GM12878 (cell line): ENCODE results near the gene RBBP5. TPM values are rescaled to one million over a fixed set of nuclear protein-coding genes. Genes with fewer than 3 reads are reported as not detected.

Source experiments
- ATAC-seq: fragments of 200-7000 bp; cut with Tn5 transposase; 3 replicates; pipeline ENCODE4 v1.9.1; 2020; ENCODE audit warnings: mild to moderate bottlenecking, moderate library complexity
- BruUV-seq: library from RNA; stranded (reverse); fragments of 400-500 nt; replicated peaks from 2 replicates; lab custom pipeline; 2021; lab: Mats Ljungman, UMichigan
- CTCF ChIA-PET: fragments of 300-600 bp; sonication (Branson Sonifier 250); formaldehyde crosslinking; extraction: SDS; loops from one replicate; lab custom pipeline; 2021; ENCODE audit warnings: inconsistent platforms; lab: Yijun Ruan, JAX
- POLR2A ChIA-PET: fragments of 350-600 bp; formaldehyde crosslinking; extraction: SDS; loops from one replicate; lab custom pipeline; 2021; ENCODE audit warnings: inconsistent platforms; lab: Charles Lee
- RAD21 ChIA-PET: fragments of 300-600 bp; sonication (Branson Sonifier 250); formaldehyde crosslinking; loops from one replicate; lab custom pipeline; 2023; ENCODE audit warnings: antibody characterized with exemption; ENCODE audit not compliant: unreplicated experiment; lab: Charles Lee
- SMC1A ChIA-PET: fragments of 300-600 bp; sonication (Branson Sonifier 250); formaldehyde crosslinking; loops from one replicate; lab custom pipeline; 2023; ENCODE audit not compliant: unreplicated experiment, uncharacterized antibody; lab: Charles Lee
- DNase-seq: peaks from one replicate; pipeline ENCODE4 v3.0.0-alpha.2; 2011; ENCODE audit warnings: low read depth, low spot score
- FAIRE-seq: peaks from 3 replicates; lab custom pipeline; 2011; peaks lifted over from hg19 to GRCh38; lab: Jason Lieb, UNC
- H2AFZ ChIP-seq: 2 replicates; pipeline ENCODE4 v1.6.0; 2011; ENCODE audit warnings: low read depth, low read length, control low read depth; ENCODE audit not compliant: control insufficient read depth
- H3K27ac ChIP-seq: 2 replicates; pipeline ENCODE4 v1.5.1; 2011; ENCODE audit warnings: control low read depth; ENCODE audit not compliant: control insufficient read depth, insufficient read depth
- H3K27me3 ChIP-seq, 2 experiments: replicated peaks in 1 of 2; 2 replicates each; pipeline versions ENCODE4 v1.6.0 to v1.6.1; 2011; ENCODE audit warnings: low read length in 1 of 2; ENCODE audit not compliant: control insufficient read depth in 2 of 2, insufficient read depth in 2 of 2
- H3K36me3 ChIP-seq, 2 experiments: 2 replicates each; pipeline ENCODE4 v1.5.1; 2011; ENCODE audit warnings: low read length in 1 of 2; ENCODE audit not compliant: control insufficient read depth in 2 of 2, insufficient read depth in 2 of 2
- H3K4me1 ChIP-seq: 2 replicates; pipeline ENCODE4 v1.6.1; 2011; ENCODE audit warnings: mild to moderate bottlenecking, low read length, moderate library complexity, mixed read lengths; ENCODE audit not compliant: control insufficient read depth, insufficient read depth
- H3K4me2 ChIP-seq: 2 replicates; pipeline ENCODE4 v1.6.0; 2011; ENCODE audit warnings: control low read depth; ENCODE audit not compliant: control insufficient read depth, insufficient read depth
- H3K4me3 ChIP-seq: fragments of 200-600 bp; sonication (generic); 2 replicates; pipeline ENCODE4 v1.5.1; 2016
- H3K79me2 ChIP-seq: 2 replicates; pipeline ENCODE4 v1.6.0; 2011; ENCODE audit warnings: low read length; ENCODE audit not compliant: control insufficient read depth, insufficient read depth
- H3K9ac ChIP-seq: 2 replicates; pipeline ENCODE4 v1.8.0; 2011; ENCODE audit warnings: low read length, control low read depth, mixed read lengths; ENCODE audit not compliant: control insufficient read depth, insufficient read depth
- H3K9me3 ChIP-seq: replicated peaks from 3 replicates; pipeline ENCODE4 v1.5.1; 2011; ENCODE audit warnings: mild to moderate bottlenecking, low read length; ENCODE audit not compliant: control insufficient read depth, insufficient read depth
- H4K20me1 ChIP-seq: 2 replicates; pipeline ENCODE4 v1.6.0; 2011; ENCODE audit not compliant: control insufficient read depth, insufficient read depth
- CBFB ChIP-seq: IDR thresholded peaks from 2 replicates; pipeline ENCODE4 v1.6.1; 2016; ENCODE audit warnings: antibody characterized with exemption, low read depth
- CBX3 ChIP-seq: fragments of 200-600 bp; sonication (generic); IDR thresholded peaks from 2 replicates; pipeline ENCODE4 v1.6.1; 2016; ENCODE audit warnings: low read depth, borderline replicate concordance
- CREM ChIP-seq: IDR thresholded peaks from 2 replicates; pipeline ENCODE4 v1.6.1; 2014; ENCODE audit warnings: antibody characterized with exemption, low read depth
- E4F1 ChIP-seq: fragments of 450-650 bp; IDR thresholded peaks from 2 replicates; pipeline ENCODE4 v1.6.1; 2018; ENCODE audit warnings: borderline replicate concordance, mild to moderate bottlenecking; ENCODE audit not compliant: partially characterized antibody
- GABPA ChIP-seq: IDR thresholded peaks from 2 replicates; pipeline ENCODE4 v1.6.1; 2014; ENCODE audit warnings: antibody characterized with exemption, low read depth, mild to moderate bottlenecking, inconsistent platforms
- KDM1A ChIP-seq: fragments of 200-600 bp; sonication (generic); IDR thresholded peaks from 2 replicates; pipeline ENCODE4 v1.6.1; 2016; ENCODE audit warnings: borderline replicate concordance
- STAT1 ChIP-seq: fragments of 450-650 bp; conservative IDR thresholded peaks from 2 replicates; pipeline ENCODE4 v1.6.1; 2014; ENCODE audit warnings: antibody characterized with exemption, mild to moderate bottlenecking
- ZNF24 ChIP-seq: fragments of 450-650 bp; IDR thresholded peaks from 2 replicates; pipeline ENCODE4 v1.6.1; 2017; ENCODE audit warnings: antibody characterized with exemption, mild to moderate bottlenecking
- ZNF274 ChIP-seq: IDR thresholded peaks from one replicate; pipeline ENCODE4 v1.8.0; 2011; ENCODE audit not compliant: insufficient read length, insufficient read depth
- ZNF687 ChIP-seq: fragments of 450-650 bp; IDR thresholded peaks from 2 replicates; pipeline ENCODE4 v1.6.1; 2017; ENCODE audit warnings: mild to moderate bottlenecking, moderate library complexity
- WGBS: methylation state at CpG from one replicate; pipeline ENCODE4 v1.1.6; 2016; ENCODE audit warnings: low lambda C conversion rate; ENCODE audit not compliant: insufficient replicate concordance, insufficient coverage; ENCODE audit errors: missing lambda C conversion rate; 5-methylcytosine and 5-hydroxymethylcytosine counted together
- in situ Hi-C: fragments of 300-500 bp; cut with MboI; formaldehyde crosslinking; loops from 9 replicates; pipeline ENCODE4 v1.14.3; 2018; ENCODE audit warnings: mixed read lengths
- intact Hi-C: fragments of 100-400 bp; cut with micrococcal nuclease; formaldehyde crosslinking; loops from one replicate; pipeline ENCODE4 v1.14.2; 2022; ENCODE audit not compliant: unreplicated experiment
- polyA plus RNA-seq, 11 experiments: library from polyadenylated mRNA; depleted of rRNA in 4 of 11; unstranded in 6 of 11; stranded (reverse) in 5 of 11; fragments of >200 nt; fragmentation: Nextera tagmentation in 4 of 11; fragmentation: Illumina TruSeq in 1 of 11; extraction: Ambion mirVana in 4 of 11; extraction: Trizol in 1 of 11; gene quantifications; 1 replicate in 1 of 11; 2 replicates in 10 of 11; pipeline versions ENCODE4 v1.2.1 to v1.2.3, GENCODE V29; 2011 to 2016; ENCODE audit warnings: inconsistent platforms in 2 of 11, missing spikeins in 2 of 11, low read depth in 1 of 11
- total RNA-seq, 4 experiments: library from RNA; depleted of rRNA in 3 of 4; stranded (reverse); fragments of >200 nt in 3 of 4; fragmentation: Illumina TruSeq in 1 of 4; extraction: Trizol in 1 of 4; gene quantifications; 2 replicates each; pipeline versions ENCODE4 v1.2.1 to v1.2.3, GENCODE V29; 2013 to 2021
- TF ChIP-seq, protein P1 (sequence below): IDR thresholded peaks from 2 replicates; pipeline ENCODE4 v1.6.1; 2012; ENCODE audit warnings: mild to moderate bottlenecking, low read depth, low read length

Gene RBBP5
- total and polyA plus RNA-seq, 10 of the 15 experiments (the other 5 are each of a cell fraction or from before 2014, with no cell fraction given): 10.0 to 20.6 (median 14.8) TPM

- no peak for TF ChIP-seq E4F1
Measured at GRCh38 chr1:205043866-205044265, 77.9 kb downstream of the RBBP5 start (continued).

- FAIRE-seq: no peak
- CTCF ChIA-PET: interaction anchor here (2.6 kb wide), 1 partner anchor 18 kb away, joined by 12 read pairs; no protein-coding TSS in a partner anchor
- no peak for ATAC-seq
- Histone ChIP-seq H3K36me3 (no peaks in the 10 kb centered on the region), H2AFZ (no peak within 1 kb of the TSS), H3K9ac (no peak within 1 kb of the TSS), H3K27ac (no peak within 1 kb of the TSS), H3K9me3 (no peaks in the 10 kb centered on the region), H3K27me3 (peaks cover 0 to 15% of the 10 kb centered on the region in 2 experiments), H3K4me3 (no peak within 1 kb of the TSS), H4K20me1 (no peaks in the 10 kb centered on the region), H3K4me1 (no peaks in the 10 kb centered on the region), H3K4me2 (no peak within 1 kb of the TSS), H3K79me2 (no peaks in the 10 kb centered on the region)
- SMC1A ChIA-PET: no interaction called here
- in situ Hi-C loops (no loop called here), intact Hi-C loops (no loop called here)
- WGBS: 30% methylated on average over 21 of the region's 53 CpGs
- POLR2A ChIA-PET: interaction anchor here (0.5 kb wide), 1 partner anchor 51 kb away, joined by 3 read pairs; no protein-coding TSS in a partner anchor
- RAD21 ChIA-PET: no interaction called here
- BruUV-seq: no TSS peak
- no peak for DNase-seq
- TF ChIP-seq ZNF24 (no peak), CBFB (no peak), CREM (no peak), STAT1 (no peak), GABPA (no peak), CBX3 (no peak), ZNF687 (no peak), KDM1A (no peak), ZNF274 (no peak)
- TF ChIP-seq, protein P1, sequence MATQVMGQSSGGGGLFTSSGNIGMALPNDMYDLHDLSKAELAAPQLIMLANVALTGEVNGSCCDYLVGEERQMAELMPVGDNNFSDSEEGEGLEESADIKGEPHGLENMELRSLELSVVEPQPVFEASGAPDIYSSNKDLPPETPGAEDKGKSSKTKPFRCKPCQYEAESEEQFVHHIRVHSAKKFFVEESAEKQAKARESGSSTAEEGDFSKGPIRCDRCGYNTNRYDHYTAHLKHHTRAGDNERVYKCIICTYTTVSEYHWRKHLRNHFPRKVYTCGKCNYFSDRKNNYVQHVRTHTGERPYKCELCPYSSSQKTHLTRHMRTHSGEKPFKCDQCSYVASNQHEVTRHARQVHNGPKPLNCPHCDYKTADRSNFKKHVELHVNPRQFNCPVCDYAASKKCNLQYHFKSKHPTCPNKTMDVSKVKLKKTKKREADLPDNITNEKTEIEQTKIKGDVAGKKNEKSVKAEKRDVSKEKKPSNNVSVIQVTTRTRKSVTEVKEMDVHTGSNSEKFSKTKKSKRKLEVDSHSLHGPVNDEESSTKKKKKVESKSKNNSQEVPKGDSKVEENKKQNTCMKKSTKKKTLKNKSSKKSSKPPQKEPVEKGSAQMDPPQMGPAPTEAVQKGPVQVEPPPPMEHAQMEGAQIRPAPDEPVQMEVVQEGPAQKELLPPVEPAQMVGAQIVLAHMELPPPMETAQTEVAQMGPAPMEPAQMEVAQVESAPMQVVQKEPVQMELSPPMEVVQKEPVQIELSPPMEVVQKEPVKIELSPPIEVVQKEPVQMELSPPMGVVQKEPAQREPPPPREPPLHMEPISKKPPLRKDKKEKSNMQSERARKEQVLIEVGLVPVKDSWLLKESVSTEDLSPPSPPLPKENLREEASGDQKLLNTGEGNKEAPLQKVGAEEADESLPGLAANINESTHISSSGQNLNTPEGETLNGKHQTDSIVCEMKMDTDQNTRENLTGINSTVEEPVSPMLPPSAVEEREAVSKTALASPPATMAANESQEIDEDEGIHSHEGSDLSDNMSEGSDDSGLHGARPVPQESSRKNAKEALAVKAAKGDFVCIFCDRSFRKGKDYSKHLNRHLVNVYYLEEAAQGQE: no peak
Measured at GRCh38 chr1:205042911-205043806, 78.6 kb downstream of the RBBP5 start, which contains the start of gene CNTN2. TSS of gene CNTN2 (plus strand) at chr1:205043212. CDS start at chr1:205053186, 9,974 bp downstream.
